ENCODE results near the gene LIN28B.
"Not testable (repeated sequence)": the region's sequence is repeated elsewhere in the genome, so short reads cannot be mapped to it uniquely, and the experiment has no call there.

The LIN28B gene

DNA sequence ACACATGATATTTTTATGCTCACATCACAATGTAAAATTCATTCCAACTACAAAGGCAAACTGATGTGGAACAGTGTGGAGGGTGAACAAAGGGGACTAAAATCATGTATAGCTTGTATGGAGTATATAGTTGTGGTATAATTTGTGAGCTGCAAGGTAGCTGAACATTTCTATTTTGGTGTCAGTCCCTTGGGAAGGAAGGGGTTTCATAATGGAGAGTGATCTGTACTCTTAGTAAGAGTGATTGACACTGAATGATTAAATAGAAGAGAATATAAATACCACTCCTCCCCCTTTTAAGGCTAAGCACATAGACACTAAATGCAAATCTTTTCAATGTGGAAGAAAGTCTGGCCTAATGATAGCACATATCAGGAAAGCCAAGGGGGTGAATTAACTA lies 118.3 kb downstream of the LIN28B start:
- DNase-seq: no peak

DNA sequence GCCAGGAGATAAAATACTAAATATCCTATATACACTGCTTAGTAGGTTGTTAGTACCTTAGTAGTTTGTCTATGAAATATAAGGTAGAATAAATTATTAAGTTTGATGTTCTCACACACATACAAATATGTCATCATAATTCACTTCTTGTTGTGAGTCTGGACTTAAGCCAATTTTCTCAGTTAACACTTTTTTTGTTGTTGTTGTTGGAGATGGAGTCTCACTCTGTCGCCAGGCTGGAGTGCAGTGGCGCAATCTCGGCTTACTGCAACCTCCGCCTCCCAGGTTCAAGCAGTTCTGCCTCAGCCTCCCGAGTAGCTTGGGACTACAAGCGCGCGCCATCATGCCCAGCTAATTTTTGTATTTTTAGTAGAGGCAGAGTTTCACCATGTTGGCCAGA lies 119.5 kb downstream of the LIN28B start:
- DNase-seq: not testable (repeated sequence)

DNA sequence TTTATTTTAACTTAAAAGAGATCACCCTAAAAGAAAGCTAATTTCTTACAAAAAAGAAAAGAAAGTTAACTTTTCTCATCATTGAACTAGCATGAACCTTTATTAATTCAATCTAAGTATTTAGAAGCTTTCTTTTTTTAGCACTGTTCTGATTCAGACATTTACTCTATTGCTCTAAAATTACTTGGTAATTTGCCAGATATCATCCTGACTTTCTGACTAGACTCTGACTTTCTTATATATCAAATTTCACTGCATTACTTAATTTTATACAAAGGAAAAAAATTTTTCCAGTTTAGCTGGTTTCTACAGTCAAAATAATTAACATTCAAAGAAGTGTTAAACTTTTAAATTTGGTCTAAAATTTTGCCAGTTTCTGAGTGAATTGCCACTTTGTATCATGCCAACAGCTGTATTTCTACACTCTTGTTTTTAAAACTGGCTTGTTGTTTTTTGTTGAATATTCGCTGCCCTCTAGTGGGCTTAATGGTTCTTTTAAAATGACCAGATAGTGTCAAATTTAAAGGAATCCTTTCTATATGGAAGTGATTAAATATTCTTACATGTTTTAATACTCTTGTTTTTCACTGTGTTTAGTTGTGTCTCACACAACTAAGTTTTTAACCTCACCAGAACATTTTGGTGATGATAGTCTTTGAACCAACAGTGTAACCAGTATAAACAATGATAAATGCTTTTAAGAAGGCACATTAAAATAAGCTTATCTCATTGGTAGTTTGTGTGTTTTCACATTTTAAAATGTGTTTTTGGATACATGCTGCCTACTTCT lies 120.9 kb downstream of the LIN28B start:
- DNase-seq: peak; percentile 35

DNA sequence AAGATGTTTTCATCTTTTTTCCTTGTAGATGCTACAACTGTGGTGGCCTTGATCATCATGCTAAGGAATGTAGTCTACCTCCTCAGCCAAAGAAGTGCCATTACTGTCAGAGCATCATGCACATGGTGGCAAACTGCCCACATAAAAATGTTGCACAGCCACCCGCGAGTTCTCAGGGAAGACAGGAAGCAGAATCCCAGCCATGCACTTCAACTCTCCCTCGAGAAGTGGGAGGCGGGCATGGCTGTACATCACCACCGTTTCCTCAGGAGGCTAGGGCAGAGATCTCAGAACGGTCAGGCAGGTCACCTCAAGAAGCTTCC lies 121.4 kb downstream of the LIN28B start:
- DNase-seq: no peak

DNA sequence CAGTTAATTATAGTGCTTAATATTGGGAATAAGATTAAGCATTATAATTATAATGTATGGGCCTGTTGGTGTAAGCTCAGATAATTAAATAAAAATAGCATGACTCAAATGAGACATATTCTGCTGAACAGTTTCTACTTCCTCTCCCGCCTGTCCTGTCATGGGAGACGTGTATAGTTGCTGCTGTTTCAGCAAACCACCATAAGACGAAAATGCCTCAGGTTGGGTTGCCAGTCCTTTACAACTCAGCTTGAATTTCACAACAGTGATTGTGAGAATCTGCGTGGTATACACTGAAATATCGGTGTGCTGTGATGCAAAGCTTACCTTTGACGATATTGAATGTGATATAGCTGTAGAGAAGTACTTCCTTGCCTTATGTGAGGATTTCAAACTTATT lies 123.4 kb downstream of the LIN28B start:
- DNase-seq: no peak

DNA sequence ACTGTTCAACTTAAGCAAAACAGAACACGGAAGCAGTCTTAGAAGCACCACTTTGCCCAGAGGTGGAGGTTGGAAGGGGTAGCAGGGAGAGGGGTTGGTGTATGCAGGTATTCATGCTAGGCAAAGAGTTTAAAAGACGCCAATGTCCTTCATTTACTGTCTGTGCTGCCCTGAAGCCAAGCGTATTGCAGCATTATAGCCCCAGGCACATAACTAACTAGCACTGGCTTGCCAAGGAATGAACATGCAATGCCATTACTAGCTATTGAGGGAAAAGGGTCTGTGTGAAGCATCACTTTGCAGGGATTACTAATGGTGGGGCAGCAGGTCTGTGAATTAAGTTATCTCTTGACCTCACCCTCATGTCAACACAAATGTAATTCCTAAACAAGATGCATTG lies 124.8 kb downstream of the LIN28B start:
- not testable (repeated sequence) for DNase-seq

DNA sequence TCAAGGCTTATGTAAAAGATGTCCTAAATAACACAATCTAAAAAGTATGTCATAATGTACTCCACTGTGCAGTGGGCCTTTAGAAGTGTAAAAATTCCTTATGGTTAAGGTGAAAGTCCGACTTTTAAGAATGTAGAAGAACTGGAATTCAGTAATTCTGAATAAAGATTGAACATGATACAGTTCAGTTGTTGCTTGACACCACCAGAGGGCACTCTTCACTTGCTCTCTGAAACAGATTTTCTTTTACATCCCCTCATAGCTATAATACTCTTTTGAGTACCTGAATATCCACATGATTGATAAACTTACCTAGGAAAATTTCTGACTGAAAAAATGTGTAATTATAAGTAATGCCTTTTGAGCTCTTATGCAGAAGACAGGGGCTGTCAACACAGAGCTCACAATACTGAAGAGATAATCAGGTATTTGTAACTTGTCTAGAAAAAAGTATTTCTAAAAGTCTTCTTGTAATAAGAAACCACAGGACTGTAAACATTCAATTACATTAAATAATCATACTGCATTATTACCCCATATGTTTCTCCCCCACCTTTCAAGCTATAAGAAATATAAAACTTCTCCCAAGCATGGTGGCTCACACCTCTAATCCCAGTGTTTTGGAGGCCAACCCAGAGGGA lies 130.8 kb downstream of the LIN28B start:
- DNase-seq: peak; percentile 48

DNA sequence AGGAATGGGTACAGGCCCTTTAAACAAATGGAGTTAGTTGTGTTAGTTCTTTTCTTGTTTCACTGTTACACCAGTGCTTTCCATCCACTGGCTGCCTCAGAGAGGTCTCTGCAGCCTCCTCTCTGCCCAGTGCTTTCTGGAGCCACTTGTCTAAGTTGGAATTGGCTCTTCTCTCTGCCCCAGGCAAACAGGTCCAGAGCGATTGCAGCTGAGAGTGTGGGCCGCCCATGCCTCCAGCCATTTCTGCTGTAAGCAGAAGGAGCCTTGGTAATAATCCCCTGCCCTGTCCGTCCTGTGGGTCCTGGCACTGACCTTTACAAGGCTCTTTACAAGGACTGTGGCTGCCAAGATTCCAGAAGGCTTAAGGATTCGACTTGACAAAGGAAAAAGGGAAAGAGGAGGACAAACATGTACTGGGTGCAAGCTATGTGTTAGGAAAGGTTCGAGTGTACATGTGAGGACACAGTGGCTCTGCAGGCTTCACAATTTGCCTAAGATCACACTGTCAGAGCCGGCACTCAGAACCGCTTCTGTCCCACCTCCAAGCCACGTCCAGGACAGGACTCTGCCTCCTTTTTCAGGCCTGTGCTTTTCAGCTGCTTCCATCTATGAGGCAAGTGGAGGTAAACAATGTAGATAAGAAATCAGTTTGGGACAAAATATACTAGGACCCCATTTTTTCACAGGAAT lies 134.4 kb downstream of the LIN28B start:
- DNase-seq: no peak

DNA sequence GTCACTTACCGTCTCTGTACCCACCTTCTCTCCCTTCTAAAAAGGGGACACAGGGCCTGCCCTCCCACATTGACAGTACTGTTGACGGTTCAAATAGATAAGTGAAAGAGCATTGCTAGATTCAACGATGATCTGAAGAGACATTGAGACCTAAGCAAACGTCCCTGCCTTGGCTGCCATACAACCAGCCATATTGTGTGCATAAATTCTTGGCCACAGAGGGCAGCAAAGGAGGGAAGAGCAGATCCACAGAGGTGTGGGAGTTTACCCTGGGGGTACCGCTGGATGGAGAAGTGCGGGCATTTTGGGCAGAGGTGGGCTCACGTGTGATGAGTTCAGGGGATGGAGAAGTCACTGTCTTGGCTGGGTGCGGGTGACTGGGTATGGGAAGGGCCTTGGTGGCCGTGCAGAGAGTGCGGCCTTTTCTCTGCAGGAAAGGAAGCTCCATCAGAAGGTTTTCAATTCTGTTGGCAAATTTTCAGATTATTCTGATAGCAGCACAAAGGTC lies 137.3 kb downstream of the LIN28B start:
- no peak for DNase-seq

DNA sequence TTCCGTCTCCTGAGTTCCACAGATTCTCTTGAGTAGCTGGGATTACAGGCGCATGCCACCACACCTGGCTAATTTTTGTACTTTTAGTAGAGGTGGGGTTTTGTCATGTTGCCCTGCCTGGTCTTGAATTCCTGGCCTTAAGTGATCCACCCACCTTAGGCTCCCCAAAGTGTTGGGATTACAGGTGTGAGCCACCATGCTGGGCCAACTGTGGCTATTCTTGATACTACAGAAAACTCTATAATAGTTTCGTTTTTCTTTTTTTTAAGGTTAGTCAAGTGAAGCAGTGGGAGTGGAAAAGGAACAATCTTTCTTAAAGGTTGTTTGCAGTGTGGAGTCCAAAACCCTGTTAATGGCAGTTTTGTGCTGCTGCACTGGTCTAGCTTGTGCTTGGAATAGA lies 138.2 kb downstream of the LIN28B start:
- DNase-seq: no peak

DNA sequence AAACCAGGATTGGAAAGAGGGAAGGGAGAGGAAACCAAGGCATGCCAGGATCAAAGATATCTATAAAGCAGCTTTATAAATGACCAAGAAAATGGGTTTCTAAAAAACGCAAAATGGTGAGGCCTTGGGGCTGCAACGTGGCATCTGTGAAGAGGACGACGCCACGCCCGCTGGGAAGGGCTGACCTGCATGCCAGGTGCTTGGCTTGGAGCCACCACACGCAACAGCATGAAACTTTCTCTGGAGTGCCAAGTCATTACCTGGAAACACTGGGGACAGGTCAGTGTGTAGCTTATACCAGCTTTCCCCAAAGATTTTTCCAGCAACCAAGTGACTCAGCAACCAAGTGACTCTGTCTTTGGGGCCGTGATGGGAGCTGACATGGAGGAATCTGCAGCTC lies 140.4 kb downstream of the LIN28B start:
- no peak for DNase-seq

DNA sequence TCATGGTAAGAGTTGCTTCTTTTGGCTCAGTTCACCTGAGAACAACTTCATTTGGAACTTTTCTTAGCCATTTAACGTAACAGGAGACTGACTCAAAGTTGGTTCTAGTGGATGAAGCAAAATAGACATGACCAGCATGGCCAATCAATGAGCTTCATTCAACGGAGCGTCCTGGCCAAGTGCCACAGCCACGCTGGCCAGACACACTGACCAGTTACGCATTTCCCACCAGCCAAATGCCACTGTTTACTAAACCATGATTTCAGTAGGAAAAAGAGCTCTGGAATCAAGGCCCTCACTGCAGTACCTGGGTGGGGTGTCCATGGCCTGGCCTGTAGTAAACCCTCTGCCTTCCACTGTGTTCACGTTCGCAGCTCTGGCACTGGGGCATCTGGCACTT lies 142.5 kb downstream of the LIN28B start:
- DNase-seq: no peak

DNA sequence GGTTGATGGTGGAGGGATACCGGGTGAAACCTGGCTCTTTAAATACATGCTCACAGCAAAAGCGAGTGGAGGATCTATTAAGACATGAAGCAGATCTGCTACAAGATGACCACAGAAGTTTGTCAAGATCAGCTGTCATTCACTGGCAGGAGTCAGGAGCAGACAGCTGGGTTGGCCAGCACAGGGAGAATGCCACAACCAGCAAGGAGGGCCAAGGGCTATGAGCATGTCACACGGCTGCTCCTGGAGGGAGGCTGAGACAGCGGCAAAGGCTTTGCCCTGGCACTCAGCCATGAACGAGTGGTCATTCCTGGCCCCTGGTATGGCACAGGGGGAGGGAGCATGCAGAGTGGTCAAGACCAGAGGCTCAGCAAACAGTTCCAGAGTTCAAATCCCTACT lies 145.3 kb downstream of the LIN28B start:
- DNase-seq: no peak

DNA sequence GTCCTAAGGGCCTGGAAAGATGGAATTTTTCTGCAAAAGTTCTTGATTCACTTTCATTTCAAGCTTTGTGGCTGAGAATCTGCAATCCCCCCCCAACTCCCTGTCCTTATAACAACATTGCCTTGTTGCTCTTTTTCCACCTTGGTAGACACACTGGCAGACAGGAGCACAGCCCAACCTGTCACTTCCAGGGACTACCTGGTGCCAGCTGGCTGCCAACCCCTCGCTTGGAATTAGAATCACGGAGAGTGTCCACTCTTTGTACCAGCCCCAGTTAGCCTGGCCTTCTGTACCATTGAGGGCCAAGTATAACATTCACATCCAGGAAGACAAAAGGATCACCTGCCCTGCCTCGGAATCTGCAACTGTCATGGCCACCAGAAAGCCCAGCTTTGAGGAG lies 148.2 kb downstream of the LIN28B start:
- DNase-seq: no peak

DNA sequence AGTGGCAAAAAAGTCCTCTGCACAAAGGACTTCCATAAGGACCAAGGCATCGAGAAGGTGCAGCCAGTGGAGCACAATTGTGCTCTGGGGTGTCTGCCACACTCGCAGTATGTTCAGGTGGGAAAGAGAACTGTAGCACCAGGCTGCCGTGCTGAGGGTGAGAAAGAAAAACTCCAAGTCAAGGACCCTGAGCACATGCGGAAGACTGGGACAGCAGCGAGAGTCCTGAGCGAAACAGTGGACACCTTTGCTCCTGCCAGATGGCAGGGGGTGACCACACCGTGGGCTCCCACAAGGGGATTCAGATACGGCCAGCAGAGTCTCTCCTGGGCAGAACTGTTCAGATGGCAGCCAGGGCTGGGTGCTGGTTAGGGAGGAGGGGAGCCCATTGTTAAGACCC lies 149.4 kb downstream of the LIN28B start:
- DNase-seq: no peak

DNA sequence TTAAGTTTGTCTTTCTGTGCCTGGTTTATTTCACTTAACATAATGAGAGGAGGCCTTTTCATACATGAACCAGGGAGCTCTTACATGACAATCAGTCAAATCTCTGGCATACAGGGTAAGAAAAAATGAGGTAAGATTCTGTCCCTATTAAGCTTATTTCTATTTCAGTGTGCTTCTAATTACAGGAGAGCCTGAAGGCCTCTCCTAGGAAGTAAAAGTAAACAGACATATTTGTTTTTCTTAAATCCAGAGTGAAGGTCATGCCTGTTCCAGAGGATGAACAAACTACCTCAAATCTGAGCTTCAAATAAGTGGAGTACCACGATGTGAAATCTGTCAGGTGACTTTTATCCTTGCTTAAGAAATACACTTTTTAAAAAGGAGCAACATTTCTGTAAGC lies 150.3 kb downstream of the LIN28B start:
- DNase-seq: no peak

DNA sequence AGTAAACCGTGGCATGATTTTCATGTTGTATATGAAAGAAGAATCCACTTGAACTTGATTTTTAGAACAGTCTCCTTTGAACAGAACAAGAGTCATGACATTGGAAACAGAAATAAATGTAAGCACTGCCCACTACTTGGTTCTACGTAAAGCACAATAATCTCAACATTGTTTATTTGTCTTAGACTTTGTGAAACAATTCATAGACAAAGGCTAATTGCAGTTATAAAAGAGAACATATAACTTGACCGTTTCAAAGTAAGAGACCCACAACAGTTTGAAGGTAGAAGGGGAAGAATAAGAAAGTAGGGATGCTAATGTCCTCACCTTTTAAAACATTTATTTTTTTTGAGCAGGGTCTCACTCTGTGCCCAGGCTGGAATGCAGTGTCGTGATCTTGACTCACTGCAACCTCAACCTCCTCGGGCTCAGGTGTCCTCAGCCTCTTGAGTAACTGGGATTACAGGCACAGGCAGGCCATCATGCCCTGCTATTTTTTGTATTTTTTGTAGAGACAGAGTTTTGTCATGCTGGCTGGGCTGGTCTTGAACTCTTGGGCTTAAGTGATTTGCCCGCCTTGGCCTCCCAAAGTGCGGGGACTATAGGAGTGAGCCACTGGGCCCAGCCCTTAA lies 151.8 kb downstream of the LIN28B start:
- DNase-seq: no peak

DNA sequence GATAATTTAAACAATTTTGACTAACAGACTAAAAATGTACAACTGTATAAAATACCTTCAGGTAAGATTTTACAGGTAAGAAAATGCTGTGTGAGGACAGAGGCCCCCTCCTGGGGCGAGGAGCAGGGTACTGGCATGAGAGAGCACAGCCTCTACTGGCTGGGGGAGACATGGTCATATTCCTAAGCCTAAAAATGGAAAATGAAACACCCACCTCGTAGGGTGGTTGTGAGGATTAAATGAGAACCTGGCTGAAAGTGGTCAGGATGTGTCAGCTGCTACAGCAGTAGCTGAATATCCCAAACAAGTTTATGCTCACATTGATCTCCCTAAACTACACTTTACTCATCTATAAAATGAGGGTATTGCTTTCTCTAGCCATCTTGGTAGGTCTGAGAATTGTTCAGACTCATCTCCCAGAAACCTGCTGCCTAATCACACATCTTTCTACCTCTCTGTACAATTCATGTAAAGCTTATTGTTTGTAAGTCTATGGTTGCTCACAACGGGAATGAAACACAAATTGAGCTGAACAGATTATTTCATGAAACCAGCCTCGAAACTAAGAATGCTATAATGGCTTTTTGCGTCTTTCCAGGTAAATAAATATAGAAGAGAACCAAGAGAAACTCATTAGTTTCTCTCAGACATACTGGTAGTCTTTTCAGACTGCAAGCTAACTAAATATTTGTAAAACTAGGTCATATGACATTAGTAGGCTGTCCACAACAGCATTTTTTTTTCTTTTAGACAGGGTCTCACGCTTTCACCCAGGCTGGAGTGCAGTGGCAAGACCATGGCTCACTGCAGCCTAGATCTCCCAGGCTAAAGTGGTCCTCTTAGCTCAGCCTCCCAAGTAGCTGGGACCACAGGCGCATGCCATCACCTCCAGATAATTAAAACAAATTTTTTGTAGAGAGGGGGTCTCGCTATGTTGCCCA lies 153.3 kb downstream of the LIN28B start:
- DNase-seq: no peak

DNA sequence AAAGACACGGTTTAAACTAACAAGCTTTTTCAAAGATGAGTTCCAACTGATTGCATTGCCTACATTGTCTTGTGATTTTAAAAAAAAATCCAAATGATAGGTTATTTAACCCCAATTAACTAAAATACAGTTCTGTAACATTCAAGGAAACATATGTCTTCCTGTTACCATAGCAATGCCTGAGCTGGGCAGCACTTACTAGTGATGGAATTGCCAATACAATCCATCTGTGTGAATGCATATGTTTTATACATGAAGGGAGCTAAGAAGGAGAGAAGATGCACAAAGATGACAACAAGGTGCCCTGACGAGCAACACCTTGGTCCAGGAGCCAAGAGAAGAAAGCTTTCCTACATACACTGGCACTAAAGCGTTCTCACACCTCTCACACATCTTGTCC lies 154.2 kb downstream of the LIN28B start:
- no peak for DNase-seq

DNA sequence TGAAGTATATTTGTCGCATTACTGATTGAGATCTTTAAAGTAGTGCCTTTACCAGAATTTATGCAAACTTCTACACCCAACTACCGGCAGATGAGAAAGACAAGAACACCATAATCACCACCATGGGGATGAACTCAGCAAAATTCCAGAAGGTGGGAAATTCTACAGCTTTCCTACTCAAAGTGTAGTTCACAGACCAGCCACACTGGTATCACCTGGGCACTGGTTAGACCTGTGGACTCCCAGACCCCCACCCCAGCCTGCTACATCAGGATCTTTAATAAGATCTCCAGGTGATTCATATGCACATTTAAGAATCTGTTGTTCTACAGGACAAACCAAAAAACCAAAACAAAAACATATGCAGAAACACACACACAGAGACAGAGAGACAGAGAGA lies 155.0 kb downstream of the LIN28B start:
- no peak for DNase-seq

DNA sequence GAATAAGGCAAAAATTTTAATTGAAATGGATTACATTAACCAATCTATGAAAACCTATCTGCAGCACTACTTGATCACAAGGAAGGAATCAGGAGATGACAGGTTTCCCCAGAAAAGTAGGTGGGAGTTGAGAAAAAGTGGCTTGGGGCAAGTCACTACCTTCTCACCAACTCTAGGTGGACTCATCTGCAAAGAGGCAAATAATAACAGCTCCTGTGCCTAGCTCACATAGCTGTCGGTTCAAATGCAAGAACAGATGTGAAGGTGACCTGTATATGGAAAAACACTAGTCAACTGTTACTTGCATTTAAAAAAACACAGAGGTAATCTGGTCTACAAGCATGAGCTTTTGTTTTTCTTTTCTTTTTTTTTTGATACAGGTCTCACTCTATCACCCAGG lies 155.7 kb downstream of the LIN28B start:
- no peak for DNase-seq

DNA sequence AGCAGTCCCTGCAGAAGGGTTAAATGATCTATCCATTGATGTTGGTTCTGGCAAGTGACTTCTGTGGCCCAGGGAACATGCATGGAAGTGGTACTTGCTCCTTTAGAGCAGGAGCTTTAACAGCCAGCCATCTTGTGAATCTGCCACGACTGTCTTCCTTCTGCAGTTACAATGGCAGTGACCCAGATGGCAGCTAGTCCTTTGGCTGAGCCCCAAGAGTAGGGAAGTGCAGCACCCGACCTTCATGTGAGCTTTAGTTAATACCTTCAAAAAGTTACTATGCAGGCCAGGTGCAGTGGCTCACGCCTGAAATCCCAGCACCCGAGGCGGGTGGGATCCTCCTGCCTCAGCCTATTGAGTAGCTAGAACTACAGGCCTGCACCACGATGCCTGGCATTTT lies 156.5 kb downstream of the LIN28B start:
- DNase-seq: no peak

DNA sequence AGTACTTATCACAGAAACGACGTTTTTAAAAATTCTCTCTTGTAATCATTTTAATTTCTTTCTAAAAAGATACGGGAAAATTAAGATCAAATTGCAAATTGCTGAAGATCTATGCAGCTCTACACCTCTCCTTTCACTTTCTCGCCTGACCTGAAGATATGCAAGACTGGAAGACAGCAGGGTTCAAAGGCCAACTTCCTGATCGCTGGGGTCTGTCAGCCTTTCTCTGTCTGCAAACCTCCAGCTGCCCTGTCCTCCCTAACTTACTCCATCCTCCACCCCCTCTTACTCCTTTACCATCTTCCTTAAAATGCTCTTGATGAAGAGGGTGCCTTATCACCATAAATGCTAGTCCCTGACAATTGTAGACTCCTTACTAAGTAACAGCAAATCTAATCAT lies 159.2 kb downstream of the LIN28B start:
- no peak for DNase-seq

Data from NCI-H510A treated with DMSO at 0.1 percent for 48 hours (cell line).